ENCODE measurements around the gene NRG3.

- TF ChIP-seq POLR2A (IDR thresholded peaks at IDR 0.05) (no peak), CTCF (IDR thresholded peaks at IDR 0.05) (no peak), POLR2AphosphoS5 (IDR thresholded peaks at IDR 0.05) (no peak), EP300 (IDR thresholded peaks at IDR 0.05) (no peak)
Measured at GRCh38 chr10:82492647-82493046, 617.7 kb downstream of the NRG3 start.

Measured in upper lobe of left lung (tissue), 4 donors.